Kidney (tissue), 14 donors: ENCODE measurements around the gene MLH3. TPM values are rescaled to one million over a fixed set of nuclear protein-coding genes. Genes with fewer than 3 reads are reported as not detected.

Source experiments
- DNase-seq, 5 donors: peaks; one replicate each; pipeline ENCODE4 v3.0.0-alpha.2; 2013 to 2020
- FAIRE-seq: peaks from 2 replicates; lab custom pipeline; 2012; peaks lifted over from hg19 to GRCh38; lab: Jason Lieb, UNC
- H3K27ac ChIP-seq, 2 donors: one replicate each; pipeline ENCODE4 v1.7.0; 2013; ENCODE audit warnings: low read depth in 2 of 2, low read length in 2 of 2, inconsistent platforms in 1 of 2
- H3K27me3 ChIP-seq: one replicate; pipeline ENCODE4 v1.7.1; 2013; ENCODE audit warnings: low read length, inconsistent platforms; ENCODE audit not compliant: control insufficient read depth, insufficient read depth
- H3K36me3 ChIP-seq, 3 donors: one replicate each; pipeline versions ENCODE4 v1.7.0 to v1.7.1; 2013; ENCODE audit warnings: low read length in 3 of 3, control low read depth in 1 of 3, inconsistent platforms in 1 of 3; ENCODE audit not compliant: insufficient read depth in 3 of 3, control insufficient read depth in 2 of 3
- H3K4me1 ChIP-seq, 3 donors: one replicate each; pipeline versions ENCODE4 v1.7.0 to v1.7.1; 2013; ENCODE audit warnings: low read length in 3 of 3, inconsistent platforms in 1 of 3, low read depth in 1 of 3; ENCODE audit not compliant: control insufficient read depth in 2 of 3, insufficient read depth in 2 of 3
- H3K4me3 ChIP-seq, 3 donors: one replicate each; pipeline versions ENCODE4 v1.7.0 to v1.8.1; 2013; ENCODE audit warnings: low read length in 3 of 3, control low read depth in 1 of 3, inconsistent platforms in 1 of 3
- H3K9ac ChIP-seq, 3 donors: one replicate each; pipeline versions ENCODE4 v1.7.0 to v1.7.1; 2013; ENCODE audit warnings: low read length in 3 of 3, control low read depth in 1 of 3, inconsistent platforms in 1 of 3
- H3K9me3 ChIP-seq, 3 donors: one replicate each; pipeline versions ENCODE4 v1.7.0 to v1.7.1; 2013; ENCODE audit warnings: low read length in 3 of 3, control low read depth in 1 of 3, inconsistent platforms in 1 of 3; ENCODE audit not compliant: control insufficient read depth in 2 of 3, insufficient read depth in 1 of 3
- CTCF ChIP-seq: IDR thresholded peaks from 3 replicates; pipeline ENCODE4 v1.5.1; 2012; ENCODE audit warnings: mild to moderate bottlenecking, moderate library complexity, borderline replicate concordance; ENCODE audit not compliant: insufficient read depth; ENCODE audit errors: extremely low read depth
- intact Hi-C: fragments of 100-400 bp; cut with DNase I; formaldehyde crosslinking; loops from one replicate; pipeline ENCODE4 v1.11.1; 2022
- polyA plus RNA-seq: library from polyadenylated mRNA; stranded (reverse); fragments of 350-450 nt; fragmentation: Illumina TruSeq; extraction: RNeasy Lipid Tissue Mini Kit (QIAGEN cat#74804); gene quantifications from one replicate; pipeline ENCODE4 v1.2.3, GENCODE V29; 2014; ENCODE audit warnings: low read depth, low replicate concordance; ENCODE audit not compliant: insufficient read depth
- total RNA-seq: library from RNA; stranded (reverse); fragmentation: NEBNext Ultra II Directional; extraction: Animal tissue kit (Norgen Biotek cat#: 25700); gene quantifications from one replicate; pipeline ENCODE4 v1.2.1, GENCODE V29; 2021
- donor health status: control.
- donor health status: control.
- donor health status: control.
- donor health status: control.
- donor health status: control.
- donor health status: DM: yes; HTN: yes; CAD: no.
- donor health status: Normal renal cell carcinoma (clear cell type).

The MLH3 gene
- total and polyA plus RNA-seq, 2 donors from 2014 or later = 21.7 to 31.2 TPM

DNA sequence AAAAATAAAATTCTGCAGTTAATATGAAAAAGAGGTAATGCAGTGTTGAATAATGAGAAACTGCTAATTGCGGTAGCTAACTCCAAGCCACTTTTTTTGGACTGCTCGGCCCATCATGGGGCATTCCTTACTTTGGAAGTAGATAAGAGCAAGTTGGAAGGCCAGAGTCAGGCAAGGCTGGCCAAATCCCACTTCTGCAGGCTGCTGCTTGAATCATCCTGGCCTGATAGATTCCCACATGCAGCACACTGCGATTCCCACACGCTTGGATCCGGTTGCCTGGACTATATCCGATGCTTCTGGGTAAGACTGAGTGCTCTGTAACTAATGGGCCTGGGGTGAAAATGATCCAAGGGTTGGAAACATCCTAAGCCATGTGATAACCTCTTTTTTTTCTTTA, 38.0 kb downstream of the MLH3 start:
- Histone ChIP-seq H3K4me1 (peaks cover 0 to 3% (median 2%) of the 10 kb centered on the region in 3 donors), H3K27ac (no peak overlapping the region), H3K36me3 (peaks cover 14 to 67% (median 22%) of the 10 kb centered on the region in 3 donors), H3K9me3 (no peaks in the 10 kb centered on the region), H3K27me3 (no peaks in the 10 kb centered on the region), H3K9ac (no peak overlapping the region), H3K4me3 (no peak overlapping the region)
- TF ChIP-seq CTCF = no peak
- intact Hi-C loops = no loop called here
- DNase-seq (no peak), FAIRE-seq (no peak)

- no peak for TF ChIP-seq CTCF
- H3K9me3 ChIP-seq = no peaks in the 10 kb centered on the region
- H3K4me3 ChIP-seq = no peak overlapping the region
- no peak for DNase-seq
- H3K27ac ChIP-seq = peak overlapping the region; percentile 23 to 33
- no peaks in the 10 kb centered on the region for H3K27me3 ChIP-seq
- FAIRE-seq = no peak
- peaks cover 20 to 71% (median 22%) of the 10 kb centered on the region in 3 donors for H3K36me3 ChIP-seq
- H3K9ac ChIP-seq = no peak overlapping the region
- intact Hi-C loops = no loop called here
- H3K4me1 ChIP-seq = no peaks in the 10 kb centered on the region
Observed at GRCh38 chr14:75011356-75011994, 39.8 kb downstream of the MLH3 start.

GRCh38 chr14:75010472-75011093, 40.7 kb downstream of the MLH3 start:
- FAIRE-seq (no peak), DNase-seq (no peak)
- no peak overlapping the region for H3K4me3 ChIP-seq
- peaks cover 19 to 73% (median 23%) of the 10 kb centered on the region in 3 donors for H3K36me3 ChIP-seq
- H3K27ac ChIP-seq = no peak overlapping the region
- H3K9ac ChIP-seq = no peak overlapping the region
- H3K4me1 ChIP-seq = no peaks in the 10 kb centered on the region
- TF ChIP-seq CTCF = no peak
- no peaks in the 10 kb centered on the region for H3K9me3 ChIP-seq
- intact Hi-C loops = no loop called here
- H3K27me3 ChIP-seq = no peaks in the 10 kb centered on the region
